ENCODE data around the gene NEMF.
"Not testable (repeated sequence)": the region's sequence is repeated elsewhere in the genome, so short reads cannot be mapped to it uniquely, and the experiment has no call there.

The NEMF gene

DNA sequence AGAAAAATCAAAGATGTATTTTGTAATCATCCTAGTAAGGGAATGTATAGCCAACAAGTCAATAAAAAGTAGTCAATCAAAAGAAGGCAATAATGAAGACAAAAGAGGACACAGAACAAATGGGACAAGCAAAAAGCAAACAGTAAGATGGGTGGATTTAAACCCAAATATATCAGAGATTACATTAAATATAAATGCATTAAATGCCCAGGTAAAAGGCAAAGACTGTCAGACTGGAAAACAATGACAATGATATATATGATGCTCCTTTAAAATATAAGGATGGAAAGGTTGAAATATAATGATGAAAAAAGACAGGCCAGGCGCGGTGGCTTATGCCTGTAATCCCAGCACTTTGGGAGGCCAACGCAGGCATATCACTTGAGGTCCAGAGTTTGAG lies 35.7 kb downstream of the NEMF start:
- no peak for DNase-seq (ENCODE audit: low read depth in 1 of 2, low spot score in 1 of 2)

DNA sequence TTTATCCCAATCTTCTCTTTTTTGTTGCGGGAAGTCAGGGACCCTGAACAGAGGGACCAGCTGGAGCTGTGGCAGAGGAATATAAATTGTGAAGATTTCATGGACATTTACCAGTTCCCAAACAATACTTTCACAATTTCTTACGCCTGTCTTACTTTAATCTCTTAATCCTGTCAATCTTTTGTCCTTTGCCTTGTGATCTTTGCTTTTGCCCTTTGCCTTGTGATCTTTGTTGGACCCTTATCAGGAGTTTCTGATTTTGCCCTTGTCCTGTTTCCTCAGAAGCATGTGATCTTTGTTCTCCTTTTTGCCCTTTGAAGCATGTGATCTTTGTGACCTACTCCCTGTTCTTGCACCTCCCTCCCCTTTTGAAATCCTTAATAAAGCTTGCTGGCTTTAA lies 36.5 kb downstream of the NEMF start:
- not testable (repeated sequence) for DNase-seq (ENCODE audit: low read depth in 1 of 2, low spot score in 1 of 2)

DNA sequence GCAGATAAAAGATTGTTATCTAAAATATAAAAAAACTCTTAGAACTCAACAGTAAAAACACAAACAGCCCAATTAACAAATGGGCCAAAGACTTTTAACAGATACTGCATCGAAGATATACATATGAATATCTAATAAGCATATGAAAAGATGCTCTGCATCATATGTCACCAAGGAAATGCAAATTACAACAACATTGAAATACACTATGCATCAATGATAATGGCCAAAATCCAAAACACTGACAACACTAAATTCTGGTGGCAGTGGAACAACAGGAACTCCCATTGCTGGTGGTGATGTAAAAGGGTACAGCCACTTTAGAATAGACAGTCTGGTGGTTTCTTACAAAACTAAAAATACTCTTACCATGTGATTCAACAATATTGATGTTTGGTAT lies 43.8 kb downstream of the NEMF start:
- no peak for DNase-seq (ENCODE audit: low read depth in 1 of 2, low spot score in 1 of 2)

DNA sequence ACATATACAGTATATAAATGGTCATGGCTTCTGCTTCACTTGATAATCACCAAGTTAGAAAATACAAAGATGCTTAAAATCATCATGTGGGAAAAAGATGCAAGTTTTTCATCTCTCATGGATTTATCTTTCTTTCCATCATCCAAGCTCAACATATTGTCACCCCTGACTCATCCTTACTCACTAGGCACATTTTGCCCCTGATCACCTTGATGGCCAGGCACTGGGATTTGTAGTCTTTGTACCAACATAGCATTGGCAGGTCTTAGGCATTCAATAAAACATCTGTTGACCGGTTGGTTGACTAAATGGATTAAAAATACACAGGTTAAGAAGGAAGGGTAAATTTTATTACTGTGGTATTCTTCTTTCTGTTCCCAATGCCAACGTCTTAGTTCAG lies 56.6 kb downstream of the NEMF start:
- DNase-seq (ENCODE audit: low read depth in 1 of 2, low spot score in 1 of 2): no peak

DNA sequence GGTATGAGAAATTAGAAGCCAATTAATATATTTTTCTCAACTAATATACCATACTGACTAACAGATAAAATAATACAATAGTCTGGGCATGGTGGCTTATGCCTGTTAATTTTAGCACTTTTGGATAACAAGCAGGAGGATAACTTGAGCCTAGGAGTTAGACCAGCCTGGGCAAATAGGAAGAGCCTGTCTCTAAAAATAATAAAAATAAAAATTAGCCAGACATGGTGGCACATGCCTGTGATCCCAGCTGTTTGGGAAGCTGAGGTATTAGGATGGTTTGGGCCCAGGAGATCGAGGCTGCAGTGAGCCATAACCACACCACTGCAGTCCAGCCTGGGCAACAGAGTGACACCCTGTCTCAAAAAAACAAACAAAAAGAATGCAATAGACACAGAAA lies 60.0 kb downstream of the NEMF start:
- DNase-seq (ENCODE audit: low read depth in 1 of 2, low spot score in 1 of 2): no peak

DNA sequence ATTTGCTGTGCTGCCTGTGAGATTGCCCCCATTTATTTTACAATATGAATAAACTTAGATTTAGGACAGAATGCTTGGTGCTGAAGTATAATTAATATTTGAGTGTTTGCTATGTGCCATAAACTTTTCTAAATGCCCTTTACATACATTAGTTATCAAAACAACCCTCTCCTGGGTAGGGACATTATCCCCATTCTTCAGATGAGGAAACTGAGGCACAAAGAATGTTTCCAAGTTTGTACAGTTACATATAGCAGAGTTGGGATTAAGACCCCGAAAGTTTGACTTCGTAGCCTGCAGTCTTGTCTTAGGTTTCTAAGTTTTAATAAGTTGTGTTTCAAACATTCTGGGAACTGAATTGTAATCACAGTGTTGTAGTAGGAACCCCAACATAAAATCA lies 66.3 kb downstream of the NEMF start:
- no peak for DNase-seq (ENCODE audit: low read depth in 1 of 2, low spot score in 1 of 2)

DNA sequence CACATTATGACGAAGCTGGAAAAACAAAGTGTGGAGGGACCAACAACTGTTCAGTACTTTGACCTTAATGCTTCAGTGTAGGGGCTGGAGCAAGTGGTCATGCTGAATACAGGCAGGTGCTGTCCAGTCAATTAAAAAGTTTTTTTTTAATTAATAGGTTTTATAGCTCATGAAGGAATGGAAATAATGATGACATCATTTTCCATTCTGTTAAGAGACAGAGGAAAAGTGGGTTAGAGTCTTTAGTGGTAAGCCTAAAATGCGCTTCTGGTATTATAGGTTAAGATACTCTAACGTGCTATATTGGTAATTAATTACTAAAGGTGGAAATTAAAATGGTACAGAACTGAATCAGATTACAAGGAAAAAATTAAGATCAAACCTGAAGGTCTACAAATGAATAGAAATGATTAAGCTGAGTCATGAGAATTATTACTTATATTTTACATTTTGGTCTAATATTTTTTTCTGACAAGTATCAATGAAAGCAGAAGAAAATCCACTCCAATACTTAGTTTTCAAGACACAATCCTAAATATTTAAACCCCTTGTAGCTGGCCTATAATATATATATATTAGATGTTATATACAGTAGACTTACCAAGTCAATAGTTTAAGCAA lies 69.1 kb downstream of the NEMF start:
- no peak for DNase-seq (ENCODE audit: low read depth in 1 of 2, low spot score in 1 of 2)

DNA sequence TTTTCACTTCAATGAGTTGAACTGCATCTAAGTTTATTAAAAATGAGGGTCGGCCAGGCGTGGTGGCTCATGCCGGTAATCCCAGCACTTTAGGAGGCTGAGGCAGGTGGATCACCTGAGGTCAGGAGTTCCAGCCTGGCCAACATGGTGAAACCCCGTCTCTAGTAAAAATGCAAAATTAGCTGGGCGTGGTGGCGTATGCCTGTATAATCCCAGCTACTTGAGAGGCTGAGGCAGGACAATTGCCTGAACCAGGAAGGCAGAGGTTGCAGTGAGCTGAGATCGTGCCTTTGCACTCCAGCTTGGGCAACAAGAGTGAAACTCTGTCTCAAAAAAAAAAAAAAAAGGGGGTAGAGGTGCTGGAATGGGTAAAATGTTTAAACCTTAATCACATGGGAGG lies 71.5 kb downstream of the NEMF start:
- DNase-seq (ENCODE audit: low read depth in 1 of 2, low spot score in 1 of 2): not testable (repeated sequence)

DNA sequence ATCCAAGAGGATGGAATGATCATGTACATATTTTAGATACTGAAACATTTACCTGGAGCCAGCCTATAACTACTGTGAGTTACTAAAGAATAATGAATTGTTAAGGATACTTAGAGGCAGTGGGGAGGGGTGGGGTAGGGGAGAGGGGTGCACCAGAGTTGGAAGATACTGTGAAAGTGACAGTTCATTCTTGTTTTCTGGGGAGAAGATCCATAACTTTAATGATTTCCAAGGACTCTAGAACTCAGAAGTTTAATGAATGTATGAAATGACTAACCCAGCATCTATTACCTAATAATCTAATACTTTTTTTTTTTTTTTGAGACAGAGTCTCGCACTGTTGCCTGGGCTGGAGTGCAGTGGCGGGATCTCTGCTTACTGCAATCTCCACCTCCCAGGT lies 74.2 kb downstream of the NEMF start:
- DNase-seq (ENCODE audit: low read depth in 1 of 2, low spot score in 1 of 2): no peak

DNA sequence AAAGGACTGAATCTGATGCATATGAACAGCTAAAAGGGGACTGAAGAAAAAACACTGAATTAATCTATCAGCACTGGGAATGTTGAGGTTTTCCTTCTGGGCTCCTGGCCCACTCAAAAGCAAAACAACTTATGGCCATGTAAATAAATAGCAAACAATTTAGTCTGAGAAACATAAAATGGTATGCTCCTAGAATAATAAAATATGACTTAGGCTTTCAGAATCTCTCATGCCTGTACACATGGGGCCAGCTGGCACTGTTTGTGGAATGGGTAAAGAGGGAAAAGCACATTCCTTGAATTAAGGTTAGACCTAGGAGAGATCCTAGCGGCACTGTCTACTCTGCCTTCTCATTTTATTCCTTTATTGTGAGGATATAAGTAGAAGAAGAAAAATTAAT lies 78.5 kb downstream of the NEMF start:
- no peak for DNase-seq (ENCODE audit: low read depth in 1 of 2, low spot score in 1 of 2)

DNA sequence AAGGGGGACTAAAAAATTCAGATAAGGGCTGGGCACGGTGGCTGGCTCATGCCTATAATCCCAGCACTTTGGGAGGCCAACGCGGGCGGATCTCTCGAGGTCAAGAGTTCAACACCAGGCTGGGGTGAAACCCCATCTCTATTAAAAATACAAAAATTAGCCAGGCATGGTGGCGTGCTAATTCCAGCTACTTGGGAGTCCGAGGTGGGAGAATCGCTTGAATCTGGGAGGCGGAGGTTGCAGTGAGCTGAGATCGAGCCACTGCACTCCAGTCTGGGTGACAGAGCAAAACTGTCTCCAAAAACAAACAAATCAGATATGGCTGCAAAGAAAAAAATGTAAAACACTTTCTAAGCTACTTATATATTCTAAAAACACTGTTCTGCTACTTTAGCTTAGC lies 80.9 kb downstream of the NEMF start:
- DNase-seq (ENCODE audit: low read depth in 1 of 2, low spot score in 1 of 2): not testable (repeated sequence)

DNA sequence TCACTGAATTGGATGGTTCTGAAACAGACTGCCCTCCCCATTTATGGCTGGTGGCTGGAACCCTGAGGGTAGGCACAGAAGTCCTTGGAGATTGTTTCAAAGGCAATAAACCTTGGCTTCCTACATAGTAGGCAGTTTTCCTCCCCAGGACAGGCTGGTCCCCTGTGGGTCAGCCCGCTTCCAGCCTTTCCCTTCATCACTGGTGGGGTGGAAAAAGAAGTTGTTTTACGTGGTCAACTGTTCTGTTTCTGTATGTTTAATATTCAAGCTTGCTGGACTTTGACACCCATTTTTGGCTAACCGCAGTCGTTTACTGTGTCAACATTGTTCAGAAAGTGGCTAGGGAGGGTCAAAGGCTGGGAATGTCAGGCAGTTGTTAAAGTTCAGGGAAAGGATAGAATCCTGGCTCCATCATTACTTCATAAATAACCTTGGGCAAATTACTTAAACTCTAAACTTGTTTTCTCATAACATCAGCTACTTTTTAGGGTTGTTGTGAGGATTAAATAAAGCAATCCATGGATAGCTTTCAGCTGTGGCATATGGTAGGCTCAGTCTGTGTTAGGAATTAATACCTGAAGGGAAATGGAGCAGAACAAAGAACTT lies 82.3 kb downstream of the NEMF start:
- no peak for DNase-seq (ENCODE audit: low read depth in 1 of 2, low spot score in 1 of 2)

DNA sequence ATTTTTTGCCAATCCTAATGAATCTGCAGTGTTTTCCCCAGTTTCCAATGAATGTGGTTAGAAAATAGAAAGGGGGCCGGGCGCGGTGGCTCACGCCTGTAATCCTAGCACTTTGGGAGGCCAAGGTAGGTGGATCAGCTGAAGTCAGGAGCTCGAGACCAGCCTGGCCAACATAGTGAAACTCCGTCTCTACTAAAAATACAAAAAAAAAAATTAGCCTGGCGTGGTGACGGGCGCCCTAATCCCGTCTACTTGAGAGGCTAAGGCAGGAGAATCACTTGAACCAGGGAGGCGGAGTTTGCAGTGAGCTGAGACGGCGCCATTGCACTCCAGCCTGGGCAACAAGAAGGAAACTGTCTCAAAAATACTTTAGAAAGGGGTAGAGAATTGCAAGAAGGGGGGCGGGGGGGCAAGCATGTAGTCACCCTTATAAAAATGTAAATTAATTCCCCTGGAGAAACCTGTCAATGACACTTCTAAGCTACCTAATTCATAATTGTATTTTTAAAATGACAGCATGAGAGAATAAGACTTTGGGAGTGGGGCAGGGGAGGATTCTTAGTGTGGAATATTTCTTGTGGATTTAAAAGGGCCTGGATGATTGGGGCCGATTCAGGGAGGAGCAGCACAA lies 82.9 kb downstream of the NEMF start:
- no peak for DNase-seq (ENCODE audit: low read depth in 1 of 2, low spot score in 1 of 2)

DNA sequence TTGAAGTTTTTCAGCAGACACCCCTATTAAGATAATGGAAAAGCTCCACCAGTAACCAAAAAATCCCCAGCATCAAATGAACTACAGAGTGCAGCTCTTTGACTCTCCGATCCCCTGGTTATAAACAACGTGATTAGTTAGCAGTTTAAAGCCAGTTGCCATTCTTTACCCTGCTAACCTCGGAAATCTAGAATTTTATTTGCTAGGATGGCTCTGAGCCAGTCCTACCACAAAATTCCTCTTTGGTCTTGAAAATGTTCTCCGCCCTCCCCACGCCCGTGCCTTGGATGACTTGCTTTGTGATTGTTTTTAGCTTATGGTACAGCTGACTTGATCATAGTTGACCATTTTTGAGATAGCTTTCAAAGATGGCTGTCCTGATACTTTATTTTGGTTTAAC lies 83.4 kb downstream of the NEMF start:
- DNase-seq (ENCODE audit: low read depth in 1 of 2, low spot score in 1 of 2): no peak

DNA sequence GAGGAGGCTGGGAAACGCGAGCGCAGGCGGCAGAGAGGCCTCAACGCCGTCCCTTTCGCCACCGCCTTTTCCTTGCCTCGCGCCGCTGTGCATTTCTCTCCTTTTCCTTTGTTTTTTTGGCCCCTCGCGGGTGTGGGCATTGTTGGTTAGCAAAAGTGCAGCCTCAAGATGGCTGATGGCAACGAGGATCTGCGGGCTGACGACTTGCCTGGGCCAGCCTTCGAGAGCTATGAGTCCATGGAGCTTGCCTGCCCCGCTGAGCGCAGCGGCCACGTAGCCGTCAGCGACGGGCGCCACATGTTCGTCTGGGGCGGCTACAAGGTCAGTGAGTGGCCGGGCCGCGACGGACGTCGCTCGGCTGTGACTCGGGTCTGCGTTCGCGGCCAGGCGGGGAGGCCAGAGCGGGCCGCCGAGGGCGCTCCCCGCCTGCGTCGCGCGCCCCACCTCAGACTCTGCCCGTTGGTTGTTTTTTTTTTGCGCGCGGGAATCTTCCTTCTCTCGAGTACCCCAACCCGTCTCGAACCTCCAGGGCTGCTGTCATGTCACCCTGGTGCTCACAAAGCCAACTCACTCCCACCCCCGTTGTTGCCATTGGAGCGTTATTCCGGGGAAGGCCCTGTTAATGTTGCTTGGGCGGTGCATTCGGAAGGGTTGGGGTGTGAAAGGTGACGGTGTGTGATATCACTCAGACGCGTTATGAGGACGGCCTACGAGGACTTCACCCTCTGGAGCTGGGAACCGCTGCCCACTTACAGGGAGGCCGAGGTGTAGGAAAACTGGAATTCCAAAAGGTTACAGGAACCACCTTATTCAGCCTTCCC lies 84.1 kb downstream of the NEMF start:
- peak; percentile 26 to 52 for DNase-seq (ENCODE audit: low read depth in 1 of 2, low spot score in 1 of 2)

DNA sequence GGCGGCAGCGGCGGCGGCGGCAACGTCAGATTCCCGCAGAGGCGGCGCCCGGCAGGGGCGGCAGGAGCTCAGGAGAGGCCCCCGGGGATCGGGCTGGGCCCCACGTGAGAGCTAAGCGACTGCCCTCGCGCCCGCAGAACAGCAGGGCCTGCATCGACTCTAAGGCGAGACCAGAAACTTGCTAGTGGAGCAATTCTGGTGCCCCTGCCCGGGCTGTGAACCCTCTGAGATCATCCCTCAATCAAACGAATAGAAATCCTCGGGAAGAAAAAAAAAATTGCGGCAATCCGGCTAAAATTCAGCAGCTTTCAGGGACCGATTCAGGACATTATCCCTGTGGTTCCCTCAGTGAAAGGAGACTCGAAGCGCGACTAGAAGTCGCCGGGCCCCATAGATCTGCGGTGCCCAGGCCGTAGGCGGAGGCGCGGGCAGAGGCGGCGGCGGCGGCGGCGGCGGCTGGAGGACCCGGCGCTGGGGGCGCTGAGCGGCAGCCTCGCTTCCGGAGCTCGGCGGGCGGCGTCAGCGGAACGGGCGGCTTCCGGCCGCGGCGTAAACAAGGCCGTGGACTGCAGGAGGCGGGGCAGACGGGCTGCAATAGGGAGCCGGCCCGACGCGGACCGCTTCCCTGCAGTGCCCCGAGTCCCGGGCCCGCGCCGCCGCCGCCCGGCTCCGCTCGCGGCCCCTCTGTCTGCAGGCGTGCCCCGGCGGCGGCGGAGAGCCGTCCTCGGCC lies 84.9 kb downstream of the NEMF start, which contains the start of gene KLHDC2:
Gene KLHDC2 (plus strand): TSS at position 583 of the 730 bp plus-strand sequence. CDS start 316 bp downstream, outside the sequence.
- peak; percentile 73 to 85 for DNase-seq (ENCODE audit: low read depth in 1 of 2, low spot score in 1 of 2)

DNA sequence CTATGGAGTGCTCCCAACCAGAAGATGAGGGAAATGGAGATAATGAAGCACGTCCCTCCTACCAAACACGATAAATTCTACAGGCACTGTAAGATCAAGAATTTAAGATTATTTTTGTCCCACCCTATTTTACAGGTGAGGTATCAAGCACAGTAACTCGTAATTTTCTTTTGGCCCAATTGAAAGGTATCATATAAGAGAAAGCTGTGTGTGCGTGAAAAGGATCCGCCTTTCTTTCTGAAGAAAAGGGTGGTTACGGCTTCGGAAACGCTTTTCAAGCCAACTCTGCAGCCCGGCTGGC lies 85.4 kb downstream of the NEMF start:
- no peak for DNase-seq (ENCODE audit: low read depth in 1 of 2, low spot score in 1 of 2)

DNA sequence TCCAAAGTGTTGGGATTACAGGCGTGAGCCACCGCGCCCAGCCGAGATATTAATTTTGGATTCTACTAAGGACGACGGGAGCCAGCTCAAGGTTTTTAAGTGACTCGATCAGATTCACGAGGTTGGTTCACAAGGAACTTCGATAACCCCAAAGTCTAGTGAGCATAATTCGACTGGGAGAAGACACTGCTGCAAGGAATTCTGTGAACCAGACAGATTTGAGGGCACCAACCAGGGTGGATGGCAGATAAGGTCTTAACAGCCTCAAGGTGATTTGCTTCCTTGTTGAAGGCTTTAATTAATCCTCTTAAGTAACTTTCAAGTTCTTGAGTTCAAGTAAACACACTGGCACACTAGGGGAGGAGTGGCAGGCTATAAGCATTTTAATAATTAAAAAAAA lies 85.7 kb downstream of the NEMF start:
- DNase-seq (ENCODE audit: low read depth in 1 of 2, low spot score in 1 of 2): no peak

DNA sequence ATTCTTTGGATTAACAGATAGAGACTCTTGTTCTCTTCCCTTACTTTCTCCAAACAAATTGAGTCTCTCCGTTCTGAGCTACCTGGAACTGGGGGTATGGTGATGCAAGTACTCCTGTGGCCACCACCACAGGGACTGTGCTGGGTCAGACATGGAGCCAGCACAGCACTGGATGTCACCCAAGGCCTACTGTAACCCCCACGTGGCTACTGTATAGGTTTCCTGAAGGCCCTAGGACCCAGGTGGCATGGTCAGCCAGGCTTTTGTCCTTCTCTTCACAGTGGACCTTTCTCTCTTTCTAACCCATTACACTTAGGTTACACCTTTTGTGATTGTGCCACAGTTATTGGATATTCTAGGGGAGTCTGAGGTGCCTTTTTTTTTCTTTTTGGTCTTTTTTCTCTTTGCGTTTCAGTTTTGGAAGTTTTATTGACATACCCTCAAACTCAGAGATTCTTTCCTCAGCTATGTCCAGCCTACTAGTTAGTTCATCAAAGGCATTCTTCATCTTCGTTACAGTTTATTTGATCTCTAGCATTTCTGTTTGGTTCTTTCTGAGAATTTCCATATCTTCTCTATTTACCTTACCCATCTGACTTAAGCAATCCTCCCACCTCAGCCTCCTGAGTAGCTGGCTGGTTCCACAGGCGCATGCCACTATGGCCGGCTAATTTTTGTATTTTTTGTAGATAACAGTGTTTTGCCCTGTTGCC lies 90.6 kb downstream of the NEMF start:
- DNase-seq (ENCODE audit: low read depth in 1 of 2, low spot score in 1 of 2): no peak

DNA sequence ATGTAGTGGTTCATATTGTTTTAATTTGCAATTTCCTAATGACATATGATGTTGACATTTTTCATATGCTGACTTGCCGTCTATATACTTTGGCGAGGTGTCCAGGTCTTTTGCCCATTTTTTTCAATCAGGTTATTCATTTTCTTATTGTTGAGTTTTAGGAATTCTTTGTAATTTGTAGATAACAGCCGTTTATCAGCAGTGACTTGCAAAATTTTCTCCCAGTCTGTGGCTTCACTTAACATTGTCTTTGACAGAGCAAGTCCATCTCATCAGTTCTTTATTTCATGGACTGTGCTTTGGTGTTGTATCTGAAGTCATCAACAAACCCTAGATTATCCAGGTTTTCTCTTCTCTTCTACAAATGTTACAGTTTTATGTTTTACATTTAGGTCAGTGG lies 97.2 kb downstream of the NEMF start:
- no peak for DNase-seq (ENCODE audit: low read depth in 1 of 2, low spot score in 1 of 2)

DNA sequence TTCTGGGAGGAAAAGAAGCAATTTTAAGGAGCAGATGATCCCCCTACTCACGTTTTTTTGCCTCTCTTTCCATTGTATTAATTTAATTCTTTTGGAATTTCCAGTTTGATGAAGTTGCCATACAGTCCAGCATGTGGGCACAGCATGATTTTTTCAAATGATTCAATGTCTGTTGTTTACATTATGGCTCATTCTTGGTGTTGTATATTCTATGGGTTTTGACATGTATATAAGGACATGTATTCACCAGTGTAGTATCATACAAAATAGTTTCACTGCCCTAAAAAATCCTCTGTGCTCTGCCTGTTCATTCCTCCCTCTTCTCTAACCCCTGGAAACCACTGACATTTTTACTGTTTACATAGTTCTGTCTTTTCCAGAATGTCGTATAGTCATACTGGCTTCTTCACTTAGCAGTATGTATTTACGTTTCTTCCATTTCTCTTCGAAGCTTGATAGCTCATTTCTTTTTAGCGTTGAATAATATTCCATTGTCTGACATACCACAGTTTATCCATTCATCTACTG lies 98.0 kb downstream of the NEMF start:
- no peak for DNase-seq (ENCODE audit: low read depth in 1 of 2, low spot score in 1 of 2)

All from stimulated activated CD4-positive, alpha-beta T cell treated with anti-CD3 and anti-CD28 coated beads, Interleukin-15, amount 100 ng/mL, for 1 hour (primary cell).